GM12873 (cell line): ENCODE results near the gene SMPD2.

Experiments used
- TF ChIP-seq, protein P1 (sequence below): IDR thresholded peaks from 2 replicates; pipeline ENCODE4 v1.5.1; 2012; ENCODE audit warnings: low read depth, mild to moderate bottlenecking, moderate library complexity, low read length, control low read depth; ENCODE audit not compliant: insufficient read depth; ENCODE audit errors: missing control alignments

SMPD2 gene

DNA sequence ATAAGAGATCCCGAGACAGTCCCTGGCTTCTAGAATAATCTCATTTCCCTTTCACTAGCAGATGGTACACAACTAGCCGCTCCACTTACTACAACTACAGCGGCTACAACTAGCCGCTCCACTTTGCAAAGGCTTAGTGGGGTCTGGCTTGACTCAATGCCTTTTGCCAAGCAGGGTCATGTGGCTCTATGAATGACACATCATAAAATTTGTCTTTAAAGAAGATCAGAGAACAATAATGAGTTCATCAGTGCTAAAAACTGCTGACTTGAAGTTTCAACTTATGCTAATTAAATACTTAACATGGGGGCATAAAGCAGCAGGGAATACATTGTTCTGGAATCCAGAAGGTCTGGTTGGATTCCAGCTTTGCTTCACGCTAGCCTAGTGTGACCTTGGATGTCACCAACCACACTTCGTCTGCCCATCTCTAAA is 17.1 kb downstream of the SMPD2 start:
- TF ChIP-seq, protein P1, sequence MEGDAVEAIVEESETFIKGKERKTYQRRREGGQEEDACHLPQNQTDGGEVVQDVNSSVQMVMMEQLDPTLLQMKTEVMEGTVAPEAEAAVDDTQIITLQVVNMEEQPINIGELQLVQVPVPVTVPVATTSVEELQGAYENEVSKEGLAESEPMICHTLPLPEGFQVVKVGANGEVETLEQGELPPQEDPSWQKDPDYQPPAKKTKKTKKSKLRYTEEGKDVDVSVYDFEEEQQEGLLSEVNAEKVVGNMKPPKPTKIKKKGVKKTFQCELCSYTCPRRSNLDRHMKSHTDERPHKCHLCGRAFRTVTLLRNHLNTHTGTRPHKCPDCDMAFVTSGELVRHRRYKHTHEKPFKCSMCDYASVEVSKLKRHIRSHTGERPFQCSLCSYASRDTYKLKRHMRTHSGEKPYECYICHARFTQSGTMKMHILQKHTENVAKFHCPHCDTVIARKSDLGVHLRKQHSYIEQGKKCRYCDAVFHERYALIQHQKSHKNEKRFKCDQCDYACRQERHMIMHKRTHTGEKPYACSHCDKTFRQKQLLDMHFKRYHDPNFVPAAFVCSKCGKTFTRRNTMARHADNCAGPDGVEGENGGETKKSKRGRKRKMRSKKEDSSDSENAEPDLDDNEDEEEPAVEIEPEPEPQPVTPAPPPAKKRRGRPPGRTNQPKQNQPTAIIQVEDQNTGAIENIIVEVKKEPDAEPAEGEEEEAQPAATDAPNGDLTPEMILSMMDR: no peak

DNA sequence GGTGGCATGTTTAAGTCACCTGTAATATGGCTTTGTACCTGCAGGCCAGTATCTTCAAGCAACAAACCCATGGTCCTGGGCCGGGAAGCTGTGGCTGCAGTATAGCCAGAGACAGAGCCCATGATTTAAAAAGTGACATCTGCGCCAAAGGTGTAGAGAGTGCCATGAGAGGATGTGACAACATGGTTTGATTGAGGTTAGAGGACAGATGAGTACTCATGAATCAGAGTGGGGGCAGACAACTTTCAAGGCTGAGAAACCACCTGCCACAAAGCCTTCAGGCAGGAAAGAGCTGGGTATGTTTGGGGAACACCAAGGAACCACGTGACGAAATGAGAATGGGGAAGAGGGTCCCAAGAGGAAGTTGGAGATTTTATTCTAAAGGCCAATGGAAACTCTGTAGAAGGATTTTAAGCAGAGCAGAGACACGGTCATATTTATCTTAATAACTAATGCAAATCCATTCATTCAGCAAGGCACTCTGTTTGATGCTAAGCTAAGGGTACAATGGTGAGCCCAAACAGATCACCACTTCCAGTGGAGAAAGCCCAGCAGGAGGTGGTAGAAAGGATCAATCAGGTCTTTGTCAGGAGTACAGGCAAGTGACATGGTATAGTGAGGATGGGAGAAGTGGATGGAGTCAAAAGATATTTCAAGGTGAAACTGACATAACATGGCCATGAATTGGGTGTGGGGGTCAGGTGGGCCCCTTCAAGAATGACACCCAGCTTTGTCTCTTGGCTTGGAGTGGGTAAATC is 18.4 kb downstream of the SMPD2 start:
- TF ChIP-seq, protein P1: no peak

DNA sequence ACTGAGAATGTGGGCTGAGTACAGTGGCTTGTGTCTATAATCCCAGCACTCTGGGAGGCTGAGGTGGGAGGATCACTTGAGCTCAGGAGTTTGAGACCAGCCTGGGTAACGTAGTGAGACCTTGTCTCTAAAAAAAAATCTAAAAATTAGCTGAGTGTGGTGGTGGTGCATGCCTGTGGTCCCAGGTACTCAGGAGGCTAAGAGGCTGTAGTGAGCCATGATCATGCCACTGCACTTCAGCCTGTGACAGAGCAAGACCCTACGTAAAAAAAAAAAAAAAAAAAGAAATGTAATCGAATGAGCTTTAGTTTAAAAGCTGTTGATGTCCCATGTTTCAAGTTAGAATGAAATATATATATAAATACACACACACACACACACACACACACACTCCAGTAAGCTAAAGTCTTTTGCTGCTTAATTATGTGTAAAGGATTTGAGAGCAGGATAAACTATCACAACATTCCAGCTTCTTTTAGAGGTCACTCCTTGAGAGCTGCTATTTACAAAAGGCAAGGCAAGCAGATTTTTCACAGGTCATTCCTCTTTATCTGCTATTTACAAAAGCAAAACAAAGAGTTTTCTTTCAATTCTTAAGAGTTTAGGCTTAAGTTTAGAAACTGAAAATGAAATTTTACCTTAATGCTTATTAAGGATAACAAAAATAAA is 19.8 kb downstream of the SMPD2 start:
- TF ChIP-seq, protein P1: no peak

DNA sequence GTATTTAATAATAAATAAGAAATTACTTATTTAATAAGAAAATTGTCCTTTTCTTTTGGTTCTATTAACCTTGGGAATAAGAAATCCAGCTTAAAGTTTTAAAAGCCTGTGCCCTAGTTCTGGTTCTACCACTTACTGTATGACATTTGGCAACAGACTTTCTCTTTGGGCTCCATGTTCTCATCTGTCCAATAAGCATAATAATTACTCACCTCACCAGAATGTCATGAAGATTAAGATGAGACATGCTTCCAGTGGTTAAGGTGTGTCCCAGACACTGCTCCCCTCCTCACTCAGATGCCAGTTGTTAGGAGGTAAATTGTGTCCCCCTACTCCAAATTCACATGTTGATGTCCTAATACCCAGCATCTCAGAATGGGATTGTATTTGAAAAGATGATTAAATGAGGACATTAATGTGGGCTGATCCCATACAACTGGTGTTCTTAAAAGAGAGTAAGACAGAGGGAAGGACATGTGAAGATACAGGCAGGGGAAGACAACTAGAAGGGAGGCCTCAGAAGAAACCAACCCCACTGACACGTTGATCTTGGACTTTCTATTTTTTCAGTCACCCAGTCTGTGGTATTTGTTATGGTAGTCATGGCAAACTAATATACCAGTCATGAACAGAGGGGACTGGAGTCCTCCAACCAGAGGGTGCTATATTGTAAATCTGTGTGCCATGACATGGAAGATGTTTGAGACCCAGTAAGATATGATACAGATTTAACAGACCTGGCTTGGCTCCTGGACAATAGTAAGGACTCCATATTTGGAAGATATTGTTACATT is 21.4 kb downstream of the SMPD2 start:
- TF ChIP-seq, protein P1: no peak

DNA sequence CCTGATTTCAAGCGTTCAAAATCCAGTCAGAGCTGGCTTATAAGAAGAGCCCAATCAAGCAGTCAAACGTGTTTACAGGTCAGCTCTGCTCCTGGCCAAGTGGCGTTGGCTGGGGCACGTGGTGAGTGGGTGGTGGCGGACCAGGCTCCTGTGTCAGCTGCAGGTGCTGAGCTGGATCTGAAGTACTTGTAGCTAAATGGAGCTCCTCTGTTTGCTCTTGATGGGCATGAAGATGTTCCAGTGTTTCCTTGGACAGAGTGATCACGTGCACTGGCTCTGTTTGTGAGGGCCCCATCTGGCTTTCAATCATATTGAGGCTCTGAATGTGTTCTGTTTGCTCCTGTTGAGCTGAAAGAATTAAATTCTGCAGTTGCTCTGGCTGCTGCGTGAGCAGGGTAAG is 25.2 kb downstream of the SMPD2 start:
- TF ChIP-seq, protein P1: no peak

DNA sequence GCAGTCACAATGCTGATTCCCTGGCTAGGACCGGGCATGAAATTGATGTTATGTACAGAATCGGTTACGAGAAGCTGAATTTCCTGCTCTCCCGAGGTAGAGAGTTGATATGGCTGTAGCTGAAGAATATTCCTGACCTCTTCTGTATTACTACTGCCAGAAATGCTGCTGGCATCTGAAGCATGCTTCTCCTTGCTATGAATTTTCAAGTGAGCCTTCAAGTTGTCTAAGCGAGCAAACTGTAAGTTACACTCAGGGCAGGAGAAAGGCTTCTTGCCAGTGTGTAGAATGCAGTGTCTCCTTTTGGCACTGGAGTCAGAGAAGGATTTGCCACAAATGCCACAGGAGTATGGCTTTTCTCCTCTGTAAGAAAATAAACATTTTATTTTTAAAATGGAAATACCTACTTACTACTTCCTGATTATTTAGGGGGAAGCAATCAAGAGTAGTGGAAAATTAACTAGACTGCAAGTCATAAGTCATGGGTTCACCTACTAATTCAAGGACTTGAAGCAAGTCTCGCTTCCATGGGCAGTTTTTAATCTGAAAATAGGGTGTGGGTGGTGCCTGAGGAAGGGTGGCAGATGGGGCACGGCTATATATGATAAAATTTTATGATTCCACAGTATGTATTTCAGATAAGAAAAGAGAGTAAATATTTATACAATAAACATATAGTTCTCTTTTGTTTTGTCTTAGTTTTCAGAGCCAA is 25.8 kb downstream of the SMPD2 start:
- TF ChIP-seq, protein P1: no peak
